DMS114 treated with DMSO at 0.1 percent for 48 hours (cell line): ENCODE results near the gene MRPL45.

Experiments used
- DNase-seq: peaks from one replicate; lab custom pipeline; 2025; ENCODE audit not compliant: unreplicated experiment; lab: John Stamatoyannopoulos, UW

Gene MRPL45

GRCh38 chr17:38324772-38325171, 27.8 kb downstream of the MRPL45 start:
- no peak for DNase-seq

DNA sequence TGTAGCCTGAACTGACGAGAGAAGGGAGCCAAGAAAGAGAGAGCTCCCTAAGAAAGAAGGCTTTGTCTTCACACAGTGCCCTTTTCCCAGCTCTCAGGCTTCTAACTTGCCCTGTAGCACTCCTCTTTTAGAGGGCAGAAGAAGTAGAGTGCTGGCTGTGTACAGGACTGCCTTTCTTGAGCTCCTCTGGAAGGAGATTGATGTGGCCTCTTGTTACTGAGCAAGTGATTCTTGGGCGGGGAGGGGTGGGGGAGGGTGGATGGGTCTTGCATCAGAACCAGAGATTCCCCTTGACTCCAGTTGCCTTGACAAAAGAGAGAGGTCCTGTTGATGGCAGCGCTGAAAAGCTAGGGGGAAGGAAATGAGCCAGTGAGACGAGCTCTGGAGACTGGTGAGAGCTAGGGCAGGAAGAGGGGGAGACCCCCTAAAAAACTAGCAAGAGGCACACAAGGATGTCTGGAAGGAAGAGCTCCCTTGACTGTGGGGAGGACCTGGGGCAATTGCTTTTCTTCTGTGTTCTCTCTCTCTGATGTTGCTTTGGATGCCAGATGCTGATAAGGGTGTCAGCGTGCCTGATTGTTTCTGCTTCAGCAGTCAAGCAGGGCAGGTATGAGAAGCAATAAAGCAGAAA, 28.4 kb downstream of the MRPL45 start:
- DNase-seq: no peak

DNA sequence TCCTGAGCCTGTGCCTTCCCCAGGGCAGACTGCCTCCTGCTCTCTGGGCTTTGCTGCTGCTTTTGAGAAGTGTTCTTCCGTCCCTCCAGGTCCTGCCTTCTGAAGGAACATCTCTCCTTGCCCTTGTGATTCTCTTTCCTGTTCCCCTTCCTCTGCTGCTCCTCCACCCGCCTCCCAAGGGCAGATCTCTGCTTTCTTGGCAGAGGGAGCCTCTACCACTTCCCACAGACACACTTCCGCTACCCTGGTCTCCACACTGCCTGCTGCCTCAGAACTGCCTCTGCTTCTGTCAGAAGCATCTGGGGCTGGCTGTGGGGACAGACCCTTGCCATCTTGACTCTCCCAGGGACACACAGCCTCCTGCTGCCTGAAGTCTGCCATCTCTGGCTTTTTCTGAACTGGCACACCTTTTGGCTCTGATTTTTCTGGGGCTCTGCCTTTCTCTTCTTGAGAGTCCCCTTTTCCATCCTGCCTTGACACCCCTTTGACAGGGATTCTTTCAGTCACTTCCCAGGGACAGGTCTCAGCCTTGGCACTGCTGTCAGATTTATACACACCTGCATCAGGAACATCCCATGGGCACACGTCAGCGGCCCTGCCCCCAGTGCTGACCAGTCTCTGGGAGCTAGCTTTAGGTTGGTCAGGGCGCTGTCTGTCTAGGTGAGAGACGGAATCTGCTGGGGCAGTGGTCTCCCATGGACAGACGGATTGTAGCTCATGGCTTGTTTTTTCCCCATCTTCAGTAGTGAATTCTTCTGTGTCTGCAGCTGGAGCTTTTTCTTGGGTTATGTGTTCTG, 30.2 kb downstream of the MRPL45 start:
- no peak for DNase-seq

DNA sequence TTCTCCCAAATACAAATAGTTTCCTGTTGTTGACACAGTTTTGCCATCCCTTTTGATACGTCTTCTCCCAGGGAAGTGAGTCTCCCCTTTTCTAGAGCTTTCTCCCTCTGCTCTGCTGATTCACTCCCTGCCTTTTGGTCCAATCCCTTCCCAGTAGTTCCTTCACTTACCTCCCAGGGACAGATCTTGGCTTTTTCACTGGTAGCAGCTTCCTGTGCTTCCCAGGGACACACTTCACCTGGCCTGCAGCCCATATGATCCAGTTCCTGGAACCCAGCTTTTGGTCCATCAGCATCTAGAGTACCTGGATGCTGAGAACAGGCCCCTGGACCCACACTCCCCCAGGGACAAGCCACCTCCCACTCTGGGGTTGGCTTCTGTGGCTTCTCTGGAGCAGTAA, 31.0 kb downstream of the MRPL45 start:
- no peak for DNase-seq

- DNase-seq: no peak
These were observed 31.7 kb downstream of the MRPL45 start for GRCh38 chr17:38328620-38329019.

GRCh38 chr17:38329284-38329683, 32.3 kb downstream of the MRPL45 start:
- no peak for DNase-seq

- DNase-seq: no peak
These were observed 33.1 kb downstream of the MRPL45 start for GRCh38 chr17:38329808-38330730.

DNA sequence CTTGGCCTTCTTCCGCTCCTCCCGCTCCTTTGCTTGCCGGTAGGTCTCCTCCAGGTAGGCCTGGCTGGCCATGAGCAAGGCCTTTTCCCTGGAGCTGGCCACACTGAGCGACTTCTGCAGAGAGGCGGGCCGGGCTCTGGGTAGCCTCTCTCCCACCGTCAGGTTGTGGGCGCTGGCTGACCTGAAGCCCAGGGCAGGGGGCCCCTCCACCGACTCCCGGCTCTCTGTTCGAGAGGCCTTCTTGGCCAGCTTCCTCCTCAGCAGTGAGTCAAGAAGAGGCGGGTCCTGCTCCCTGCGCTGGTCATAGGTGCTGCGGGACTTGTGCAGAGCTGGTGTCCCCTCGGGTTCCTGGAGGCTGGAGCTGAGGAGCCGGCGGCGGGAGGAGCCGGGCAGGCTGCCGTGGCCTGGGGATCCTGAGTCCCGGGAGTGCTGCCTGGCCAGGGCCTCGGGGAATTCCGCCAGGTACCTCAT, 34.0 kb downstream of the MRPL45 start:
- no peak for DNase-seq

- no peak for DNase-seq
These were observed 35.8 kb downstream of the MRPL45 start for GRCh38 chr17:38332735-38333134.

- DNase-seq: no peak
These were observed 36.8 kb downstream of the MRPL45 start for GRCh38 chr17:38333635-38334295.

DNA sequence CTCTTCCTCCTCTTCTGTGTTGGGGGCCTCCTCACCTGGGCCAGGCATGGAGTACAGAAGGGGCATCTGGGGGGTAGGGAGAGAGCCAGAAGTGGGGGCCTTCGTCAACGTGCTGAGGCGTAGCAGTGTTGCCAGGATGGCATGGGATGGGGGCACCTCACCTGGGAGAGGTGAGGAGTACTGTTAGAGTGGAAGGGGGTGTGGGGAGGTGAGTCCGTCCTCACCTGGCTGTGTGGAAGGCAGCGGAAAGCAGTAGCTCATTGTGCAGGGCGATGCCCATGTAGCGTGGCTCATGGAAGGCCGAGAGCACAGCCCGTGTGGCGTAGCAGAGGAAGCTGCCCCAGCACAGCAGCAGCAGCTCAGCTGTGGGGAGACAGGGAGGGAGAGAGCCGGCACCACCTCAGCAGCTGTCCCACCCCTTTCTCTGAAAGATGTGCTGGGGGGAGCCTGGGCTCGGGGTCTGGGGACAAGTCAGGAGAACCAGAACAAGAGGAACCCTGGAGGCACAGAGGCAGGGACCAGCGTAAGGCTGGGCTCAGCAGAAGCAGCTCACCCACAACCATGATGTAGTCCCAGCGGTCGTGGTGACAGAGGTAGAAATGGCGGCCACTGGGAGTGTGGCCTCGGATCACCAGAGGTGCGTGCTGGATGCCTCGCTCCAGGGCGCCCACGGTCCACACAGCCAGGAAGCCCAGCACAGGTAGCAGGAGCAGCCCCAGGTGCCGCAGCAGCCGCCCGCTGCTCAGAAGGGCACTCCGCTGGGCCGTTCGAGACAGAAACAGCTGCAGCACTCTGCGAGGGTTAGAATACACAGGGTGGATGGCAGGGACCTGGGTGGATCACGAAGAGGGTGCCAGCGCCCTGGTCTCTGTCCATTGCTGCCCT, 37.8 kb downstream of the MRPL45 start:
- DNase-seq: no peak

DNA sequence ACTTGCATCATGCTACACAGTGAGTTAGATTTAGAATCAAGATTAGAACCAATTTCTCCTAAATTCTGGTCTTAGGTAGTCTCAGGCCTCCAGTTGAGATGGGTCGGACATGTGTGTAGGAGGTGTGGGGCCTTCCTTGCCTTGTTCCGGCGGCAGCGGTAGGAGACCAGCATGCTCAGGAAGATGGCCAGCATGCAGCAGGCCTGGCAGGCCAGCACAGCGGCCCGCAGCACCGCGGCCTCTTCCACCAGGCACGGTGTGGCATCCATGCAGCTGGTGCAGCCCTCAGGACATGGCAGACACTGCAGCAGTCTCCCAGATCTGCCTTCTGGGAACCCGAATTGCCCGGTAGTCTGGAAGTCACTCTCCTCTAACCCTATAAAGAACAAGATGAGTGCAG, 39.9 kb downstream of the MRPL45 start:
- no peak for DNase-seq

DNA sequence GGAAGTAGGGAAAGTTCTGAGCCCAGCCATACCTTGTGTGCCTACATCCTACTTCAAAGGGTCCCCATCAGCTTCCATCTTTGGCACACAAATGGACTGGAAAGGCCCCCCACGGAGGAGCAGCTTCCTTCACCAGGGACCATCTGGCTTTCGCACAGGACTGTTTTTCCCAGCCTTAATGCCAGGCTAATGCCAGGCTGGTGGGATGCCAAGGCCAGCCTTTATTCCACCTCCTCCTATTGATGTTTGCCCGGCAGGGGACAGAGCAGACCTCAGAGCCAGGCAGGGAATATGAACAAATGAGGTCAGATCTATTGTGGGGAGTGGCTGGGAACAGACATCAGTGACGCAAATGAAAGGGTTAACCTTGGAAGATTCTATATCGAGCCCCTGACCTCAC, 41.1 kb downstream of the MRPL45 start:
- no peak for DNase-seq

- no peak for DNase-seq
These were observed 41.6 kb downstream of the MRPL45 start for GRCh38 chr17:38338535-38338934.

DNA sequence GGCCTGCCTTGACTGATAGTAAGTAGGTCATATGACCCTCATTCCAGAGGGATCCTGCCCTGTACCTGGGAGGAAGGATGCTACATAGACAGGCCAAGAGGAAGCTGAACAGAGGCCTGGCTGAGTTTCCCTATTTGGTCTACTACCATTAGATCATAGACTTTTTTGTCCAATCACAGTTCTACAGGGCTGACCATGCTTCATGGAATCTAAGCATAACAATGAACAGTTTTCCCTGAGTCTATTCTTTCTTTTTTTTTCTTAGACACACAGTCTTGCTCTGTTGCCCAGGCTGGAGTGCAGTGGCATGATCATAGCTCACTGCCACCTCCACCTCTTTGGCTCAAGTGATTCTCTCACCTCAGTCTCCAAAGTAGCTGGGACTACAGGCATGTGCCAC, 42.9 kb downstream of the MRPL45 start:
- DNase-seq: no peak

GRCh38 chr17:38341035-38341721, 44.2 kb downstream of the MRPL45 start:
- no peak for DNase-seq

GRCh38 chr17:38342886-38343607, 46.1 kb downstream of the MRPL45 start:
- no peak for DNase-seq

- no peak for DNase-seq
These were observed 46.8 kb downstream of the MRPL45 start, which contains the start of gene GPR179 for GRCh38 chr17:38343608-38344419. TSS of gene GPR179 (minus strand) at chr17:38343956. CDS start at chr17:38343789, 167 bp downstream.
